ENCODE results near the gene MYLK3. TPM values are rescaled to one million over a fixed set of nuclear protein-coding genes. Genes with fewer than 3 reads are reported as not detected.

MYLK3 gene
- total RNA-seq, 1 donor from 2014 or later = 0.32 TPM

GRCh38 chr16:46711106-46712058 is 36.8 kb downstream of the MYLK3 start:
- no peak overlapping the region for H3K4me3 Mint-ChIP-seq (ENCODE audit: unreplicated experiment)
- no peak overlapping the region for H3K27ac Mint-ChIP-seq (ENCODE audit: unreplicated experiment)
- no peaks in the 10 kb centered on the region for H3K36me3 Mint-ChIP-seq (ENCODE audit: low read depth)
- no peaks in the 10 kb centered on the region for H3K4me1 Mint-ChIP-seq (ENCODE audit: low read depth)
- no peak for TF ChIP-seq CTCF (IDR thresholded peaks at IDR 0.05)
- no peak for DNase-seq (ENCODE audit: low spot score)
- H3K27me3 Mint-ChIP-seq (ENCODE audit: low read depth) = peaks cover 2% of the 10 kb centered on the region
- peaks cover 4% of the 10 kb centered on the region for H3K9me3 Mint-ChIP-seq (ENCODE audit: low read depth)

GRCh38 chr16:46709469-46710005 is 38.6 kb downstream of the MYLK3 start:
- H3K36me3 Mint-ChIP-seq (ENCODE audit: low read depth) = no peaks in the 10 kb centered on the region
- no peak for DNase-seq (ENCODE audit: low spot score)
- no peak overlapping the region for H3K4me3 Mint-ChIP-seq (ENCODE audit: unreplicated experiment)
- no peak for TF ChIP-seq CTCF (IDR thresholded peaks at IDR 0.05)
- H3K27me3 Mint-ChIP-seq (ENCODE audit: low read depth) = peaks cover 2% of the 10 kb centered on the region
- no peaks in the 10 kb centered on the region for H3K4me1 Mint-ChIP-seq (ENCODE audit: low read depth)
- no peaks in the 10 kb centered on the region for H3K9me3 Mint-ChIP-seq (ENCODE audit: low read depth)
- H3K27ac Mint-ChIP-seq (ENCODE audit: unreplicated experiment) = no peak overlapping the region

- H3K27ac Mint-ChIP-seq (ENCODE audit: unreplicated experiment) = no peak overlapping the region
- H3K27me3 Mint-ChIP-seq (ENCODE audit: low read depth) = peaks cover 2% of the 10 kb centered on the region
- H3K4me3 Mint-ChIP-seq (ENCODE audit: unreplicated experiment) = no peak overlapping the region
- no peaks in the 10 kb centered on the region for H3K9me3 Mint-ChIP-seq (ENCODE audit: low read depth)
- no peak for DNase-seq (ENCODE audit: low spot score)
- H3K36me3 Mint-ChIP-seq (ENCODE audit: low read depth) = no peaks in the 10 kb centered on the region
- TF ChIP-seq CTCF (IDR thresholded peaks at IDR 0.05) = no peak
- H3K4me1 Mint-ChIP-seq (ENCODE audit: low read depth) = no peaks in the 10 kb centered on the region
Measured at GRCh38 chr16:46706642-46707041, 41.5 kb downstream of the MYLK3 start.

- Mint-ChIP-seq H3K9me3 (ENCODE audit: low read depth) (no peaks in the 10 kb centered on the region), H3K4me1 (ENCODE audit: low read depth) (no peaks in the 10 kb centered on the region), H3K27ac (ENCODE audit: unreplicated experiment) (no peak overlapping the region), H3K27me3 (ENCODE audit: low read depth) (no peaks in the 10 kb centered on the region), H3K36me3 (ENCODE audit: low read depth) (peaks cover under 1% of the 10 kb centered on the region), H3K4me3 (ENCODE audit: unreplicated experiment) (no peak overlapping the region)
- no peak for TF ChIP-seq CTCF (IDR thresholded peaks at IDR 0.05)
- DNase-seq (ENCODE audit: low spot score) = no peak
Measured at GRCh38 chr16:46702030-46702429, 46.1 kb downstream of the MYLK3 start.

GRCh38 chr16:46701615-46702014 is 46.5 kb downstream of the MYLK3 start:
- Mint-ChIP-seq H3K4me1 (ENCODE audit: low read depth) (no peaks in the 10 kb centered on the region), H3K27me3 (ENCODE audit: low read depth) (no peaks in the 10 kb centered on the region), H3K27ac (ENCODE audit: unreplicated experiment) (no peak overlapping the region), H3K4me3 (ENCODE audit: unreplicated experiment) (no peak overlapping the region), H3K36me3 (ENCODE audit: low read depth) (peaks cover 2% of the 10 kb centered on the region), H3K9me3 (ENCODE audit: low read depth) (no peaks in the 10 kb centered on the region)
- no peak for TF ChIP-seq CTCF (IDR thresholded peaks at IDR 0.05)
- no peak for DNase-seq (ENCODE audit: low spot score)
